GM13977 (cell line): ENCODE measurements around the gene AGAP2.

Experiments used
- DNase-seq: peaks from one replicate; pipeline ENCODE4 v3.0.0; 2012; ENCODE audit warnings: low spot score
- CTCF ChIP-seq: IDR thresholded peaks from 2 replicates; pipeline ENCODE4 v1.5.1; 2012; ENCODE audit warnings: mild to moderate bottlenecking, control low read depth; ENCODE audit not compliant: insufficient read depth; ENCODE audit errors: extremely low read depth, missing control alignments
- in situ Hi-C: fragments of 300-500 bp; cut with MboI; formaldehyde crosslinking; loops from one replicate; pipeline ENCODE4 v1.12.0; 2022; ENCODE audit warnings: low sequenced_read_pairs, low pct_unique_long_range_greater_than_20kb, mixed read lengths, inconsistent platforms; ENCODE audit not compliant: unreplicated experiment

Gene AGAP2

GRCh38 chr12:57770734-57771133 is 32.2 kb upstream of the AGAP2 start:
- TF ChIP-seq CTCF, result no peak
- in situ Hi-C loops, result no loop called here
- no peak for DNase-seq

GRCh38 chr12:57769594-57769993 is 31.1 kb upstream of the AGAP2 start:
- no peak for TF ChIP-seq CTCF
- DNase-seq, result no peak

GRCh38 chr12:57767876-57768275 is 29.3 kb upstream of the AGAP2 start:
- no peak for TF ChIP-seq CTCF
- in situ Hi-C loops, result no loop called here
- DNase-seq, result no peak

More at GRCh38 chr12:57769594-57769993, 31.1 kb upstream of the AGAP2 start:
- in situ Hi-C loops, result no loop called here

- in situ Hi-C loops, result no loop called here
- DNase-seq, result no peak
- TF ChIP-seq CTCF, result no peak
Observed at GRCh38 chr12:57767305-57767698, 28.8 kb upstream of the AGAP2 start.

GRCh38 chr12:57766464-57767304 is 28.1 kb upstream of the AGAP2 start, which contains the start of gene CYP27B1:
Gene CYP27B1 (minus strand): TSS chr12:57767078. CDS start chr12:57767041, 37 bp downstream.
- in situ Hi-C loops, result no loop called here
- DNase-seq, result no peak
- no peak for TF ChIP-seq CTCF

GRCh38 chr12:57765698-57766463 is 27.3 kb upstream of the AGAP2 start:
- TF ChIP-seq CTCF, result no peak
- no peak for DNase-seq
- in situ Hi-C loops, result no loop called here
